AG04449 (cell line): Measurements from ENCODE around the gene PGAP1.
A peak's percentile ranks its signal among the peaks of the same experiment; 100 is the strongest.

Experiments
- CTCF ChIA-PET: fragments of 350-600 bp; formaldehyde crosslinking; extraction: SDS; loops from one replicate; lab custom pipeline; 2021; ENCODE audit warnings: antibody characterized with exemption; lab: Yijun Ruan, JAX
- POLR2A ChIA-PET: fragments of 400-600, 350-600 bp; formaldehyde crosslinking; extraction: SDS; loops from one replicate; lab custom pipeline; 2020; ENCODE audit warnings: antibody characterized with exemption, inconsistent platforms; lab: Yijun Ruan, JAX
- DNase-seq: peaks from one replicate; pipeline ENCODE4 v3.0.0-alpha.2; 2010; ENCODE audit warnings: low read depth, low spot score
- H3K4me3 ChIP-seq: 2 replicates; pipeline ENCODE4 v1.5.1; 2011; ENCODE audit warnings: low read depth, mild to moderate bottlenecking, control low read depth, low read length
- TF ChIP-seq, protein P1 (sequence below): IDR thresholded peaks from one replicate; pipeline ENCODE4 v1.5.1; 2011; ENCODE audit warnings: mild to moderate bottlenecking, moderate library complexity, low read length, control low read depth, inconsistent platforms; ENCODE audit not compliant: insufficient read depth; ENCODE audit errors: missing control alignments

Gene PGAP1

DNA sequence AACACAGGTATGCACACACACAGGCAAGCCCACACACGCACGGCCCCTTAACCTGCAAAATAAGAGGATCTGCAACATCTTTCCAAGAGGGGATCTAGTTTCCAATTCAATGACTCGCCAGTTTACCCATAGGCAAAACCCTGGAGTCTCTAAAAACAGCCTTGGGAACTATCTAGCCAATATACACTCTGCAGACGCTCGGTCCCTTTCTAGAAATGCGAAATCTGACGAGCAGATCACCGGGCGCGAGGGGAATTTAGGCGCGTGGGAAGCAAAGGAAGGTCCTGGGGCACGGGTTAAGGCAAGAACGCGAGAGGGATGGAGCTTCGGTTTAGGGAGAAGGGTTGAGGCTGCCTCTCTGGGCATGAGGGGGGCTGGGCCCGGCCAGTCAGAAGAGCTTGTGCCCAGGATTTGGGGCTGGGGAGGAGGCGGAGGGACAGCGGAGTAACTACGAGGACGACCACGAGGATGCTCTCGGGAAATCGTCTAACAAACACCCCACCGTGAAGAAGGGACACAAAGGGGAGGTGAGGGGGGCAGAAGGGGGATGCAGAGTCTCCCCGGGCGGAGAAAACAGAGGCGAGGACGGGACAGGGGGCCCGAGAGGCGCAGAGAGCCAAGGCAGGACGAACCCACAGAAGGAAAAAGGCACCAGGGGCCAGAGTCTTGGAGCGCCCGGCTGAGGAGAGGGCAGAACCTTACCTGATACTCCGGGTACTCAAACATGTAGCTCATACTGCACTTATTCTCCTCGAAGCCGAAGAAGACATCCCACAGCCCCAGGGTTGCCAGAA, 542 bp downstream of the PGAP1 start:
- ChIA-PET POLR2A (interaction anchor here (0.7 kb wide), 1 partner anchor 142 kb away, joined by 3 read pairs; no protein-coding TSS in a partner anchor), CTCF (interaction anchor here (1.6 kb wide), 1 partner anchor 13 kb away, joined by 4 read pairs; no protein-coding TSS in a partner anchor)
- peak overlapping the region; percentile 85 for H3K4me3 ChIP-seq
- TF ChIP-seq, protein P1, sequence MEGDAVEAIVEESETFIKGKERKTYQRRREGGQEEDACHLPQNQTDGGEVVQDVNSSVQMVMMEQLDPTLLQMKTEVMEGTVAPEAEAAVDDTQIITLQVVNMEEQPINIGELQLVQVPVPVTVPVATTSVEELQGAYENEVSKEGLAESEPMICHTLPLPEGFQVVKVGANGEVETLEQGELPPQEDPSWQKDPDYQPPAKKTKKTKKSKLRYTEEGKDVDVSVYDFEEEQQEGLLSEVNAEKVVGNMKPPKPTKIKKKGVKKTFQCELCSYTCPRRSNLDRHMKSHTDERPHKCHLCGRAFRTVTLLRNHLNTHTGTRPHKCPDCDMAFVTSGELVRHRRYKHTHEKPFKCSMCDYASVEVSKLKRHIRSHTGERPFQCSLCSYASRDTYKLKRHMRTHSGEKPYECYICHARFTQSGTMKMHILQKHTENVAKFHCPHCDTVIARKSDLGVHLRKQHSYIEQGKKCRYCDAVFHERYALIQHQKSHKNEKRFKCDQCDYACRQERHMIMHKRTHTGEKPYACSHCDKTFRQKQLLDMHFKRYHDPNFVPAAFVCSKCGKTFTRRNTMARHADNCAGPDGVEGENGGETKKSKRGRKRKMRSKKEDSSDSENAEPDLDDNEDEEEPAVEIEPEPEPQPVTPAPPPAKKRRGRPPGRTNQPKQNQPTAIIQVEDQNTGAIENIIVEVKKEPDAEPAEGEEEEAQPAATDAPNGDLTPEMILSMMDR = no peak
- DNase-seq = no peak

DNA sequence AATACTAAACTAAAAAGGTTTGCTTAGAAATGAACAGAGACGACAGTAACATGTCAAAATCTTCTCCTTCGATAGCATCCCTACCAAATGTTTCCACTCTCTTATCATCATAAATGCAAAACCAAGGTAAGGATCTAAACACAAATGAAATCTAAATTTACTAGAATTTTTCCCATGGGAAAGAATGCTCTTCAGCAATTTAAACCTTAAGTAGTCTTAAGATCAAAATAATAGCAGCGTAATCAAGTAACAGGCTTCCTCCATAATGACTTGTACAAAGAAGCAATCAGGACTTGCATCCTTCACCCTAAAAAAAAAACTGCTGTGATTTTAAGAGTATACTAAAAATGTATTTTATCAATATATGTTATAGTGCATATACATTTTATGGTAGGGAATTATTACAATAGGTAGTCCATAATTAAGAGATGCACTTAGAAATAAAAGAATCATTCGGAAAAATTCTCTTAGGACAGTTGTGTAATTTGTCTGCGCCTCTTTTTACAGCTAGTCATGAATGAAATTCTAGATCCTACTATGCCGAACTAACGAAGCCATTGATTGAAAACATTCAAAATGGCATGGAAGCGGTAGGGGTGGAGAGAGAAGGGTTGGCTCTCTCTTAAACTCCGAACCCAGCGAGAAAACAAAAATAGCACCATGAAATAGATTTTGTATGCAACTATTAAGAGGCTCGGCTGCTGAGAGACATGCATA, 1.3 kb downstream of the PGAP1 start:
- TF ChIP-seq, protein P1 = no peak
- ChIA-PET CTCF (interaction anchor here (1.6 kb wide), 1 partner anchor 14 kb away, joined by 4 read pairs; no protein-coding TSS in a partner anchor), POLR2A (interaction anchor here (0.7 kb wide), 1 partner anchor 141 kb away, joined by 3 read pairs; no protein-coding TSS in a partner anchor)
- peak overlapping the region; percentile 85 for H3K4me3 ChIP-seq
- DNase-seq = no peak

DNA sequence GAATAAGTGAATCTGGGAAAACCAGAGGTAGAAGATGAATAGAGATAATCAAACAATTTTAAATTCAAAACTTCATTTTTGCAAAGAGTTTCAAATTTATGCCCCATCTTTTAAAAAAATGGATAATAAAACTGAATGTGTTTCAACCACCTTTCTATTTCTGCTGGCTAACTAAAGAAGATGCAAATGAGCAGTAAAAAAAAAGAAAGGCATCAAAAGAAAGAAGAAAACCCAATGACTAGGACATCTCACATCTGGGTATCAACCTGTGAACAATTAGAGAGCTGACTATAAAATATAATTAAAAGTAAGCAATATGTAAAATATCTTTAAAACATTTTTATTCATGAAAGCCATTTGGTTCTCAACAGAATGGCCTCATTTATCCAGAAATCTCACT, 2.5 kb downstream of the PGAP1 start:
- ChIA-PET CTCF (interaction anchor here (1.6 kb wide), 1 partner anchor 15 kb away, joined by 4 read pairs; no protein-coding TSS in a partner anchor), POLR2A (no interaction called here)
- H3K4me3 ChIP-seq = no peak overlapping the region
- TF ChIP-seq, protein P1 = no peak
- DNase-seq = no peak

DNA sequence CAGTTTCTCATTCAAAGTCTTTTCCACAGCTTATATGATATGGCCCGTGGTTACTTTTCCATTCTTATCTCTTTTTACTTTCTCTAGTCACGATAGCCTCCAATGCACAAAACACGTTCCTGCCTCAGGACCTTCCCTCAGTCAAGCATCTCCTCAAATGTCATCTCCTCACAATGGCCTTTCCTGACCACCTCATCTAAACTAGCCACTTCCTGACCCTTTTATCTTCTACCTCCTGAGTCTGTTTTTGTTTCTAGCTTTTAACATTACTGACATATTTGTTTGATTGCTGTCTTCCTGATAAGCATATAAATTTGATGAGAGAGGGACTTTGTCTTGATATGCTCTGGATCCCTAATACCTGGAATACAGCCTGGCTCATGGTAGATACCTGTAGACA, 7.6 kb downstream of the PGAP1 start:
- CTCF ChIA-PET = no interaction called here
- TF ChIP-seq, protein P1 = no peak
- H3K4me3 ChIP-seq = no peak overlapping the region
- no peak for DNase-seq
- POLR2A ChIA-PET = no interaction called here

DNA sequence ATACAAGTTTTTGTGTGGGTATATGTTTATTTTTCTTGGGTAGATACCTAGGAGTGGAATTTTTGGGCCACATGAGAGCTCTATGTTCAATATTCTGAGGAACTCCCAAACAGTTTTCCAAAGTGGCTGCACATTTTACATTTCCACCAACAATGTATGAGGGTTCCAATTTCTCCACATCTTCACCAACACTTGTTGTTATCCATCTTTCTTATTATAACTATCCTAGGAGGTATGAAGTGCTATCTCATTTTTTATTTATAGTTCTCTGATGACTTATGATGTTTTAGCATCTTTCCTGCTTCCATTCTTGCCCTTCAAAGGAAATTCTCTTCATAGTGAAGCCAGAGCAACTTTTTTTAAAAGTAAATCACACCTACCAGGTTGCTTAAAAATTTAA, 8.7 kb downstream of the PGAP1 start:
- TF ChIP-seq, protein P1 = no peak
- DNase-seq = no peak
- no peak overlapping the region for H3K4me3 ChIP-seq
- CTCF ChIA-PET = no interaction called here
- POLR2A ChIA-PET = no interaction called here

DNA sequence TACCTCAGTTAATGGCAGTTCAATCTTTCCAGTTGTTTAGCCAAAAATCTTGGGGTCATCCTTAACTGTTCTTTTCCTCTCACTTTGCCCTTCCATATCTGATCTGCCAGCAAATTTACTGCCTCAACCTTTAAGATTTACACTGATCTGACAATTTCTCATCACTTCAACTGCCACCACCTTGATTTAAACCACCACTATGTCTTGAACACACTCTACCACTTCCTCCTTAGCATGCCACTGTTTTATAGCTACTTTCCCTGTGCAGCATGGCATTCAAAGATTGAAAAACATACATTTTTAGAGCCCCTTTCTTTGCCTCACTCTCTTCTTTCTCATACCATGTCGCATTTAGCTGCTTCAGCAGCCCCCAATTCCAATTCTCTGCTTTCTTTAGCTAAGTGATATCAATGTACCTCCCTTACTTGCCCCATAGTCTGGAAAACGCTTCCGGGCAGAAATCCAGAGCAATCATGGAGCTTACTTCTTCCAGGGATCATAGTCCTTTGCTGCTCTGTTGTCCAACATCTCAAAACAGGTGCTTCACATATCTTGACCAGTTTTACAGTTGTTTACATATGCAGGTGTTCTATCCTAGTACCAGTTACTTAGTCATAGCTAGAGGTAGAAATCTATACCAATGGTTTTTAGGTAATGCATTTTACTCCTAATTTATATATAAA, 10.9 kb downstream of the PGAP1 start:
- ChIA-PET POLR2A (no interaction called here), CTCF (no interaction called here)
- TF ChIP-seq, protein P1 = no peak
- no peak overlapping the region for H3K4me3 ChIP-seq
- DNase-seq = no peak
